DOHH2 (cell line): Measurements from ENCODE around the gene RRAGA.

Source experiments
- H3F3A ChIP-seq: fragments of 200-600 bp; sonication (generic), shearing (Covaris generic); 2 replicates; pipeline ENCODE4 v1.6.0; 2016; ENCODE audit warnings: antibody characterized with exemption, mild to moderate bottlenecking; ENCODE audit not compliant: control insufficient read depth, insufficient read depth
- H3K27ac ChIP-seq: fragments of 200-600 bp; sonication (generic); 2 replicates; pipeline ENCODE4 v1.5.1; 2014; ENCODE audit warnings: low read depth, mild to moderate bottlenecking, low read length, moderate library complexity
- H3K27me3 ChIP-seq: fragments of 200-600 bp; sonication (generic); 2 replicates; pipeline ENCODE4 v1.6.1; 2014; ENCODE audit warnings: mild to moderate bottlenecking, low read length, mixed read lengths; ENCODE audit not compliant: control insufficient read depth
- H3K36me3 ChIP-seq: fragments of 200-600 bp; sonication (generic); 2 replicates; pipeline ENCODE4 v1.6.1; 2014; ENCODE audit warnings: mild to moderate bottlenecking, low read length, moderate library complexity, mixed read lengths; ENCODE audit not compliant: control insufficient read depth
- H3K4me1 ChIP-seq: fragments of 200-600 bp; sonication (generic); 2 replicates; pipeline ENCODE4 v1.6.1; 2014; ENCODE audit warnings: mild to moderate bottlenecking, low read length, mixed read lengths; ENCODE audit not compliant: control insufficient read depth
- H3K4me2 ChIP-seq: fragments of 200-600 bp; sonication (generic); 2 replicates; pipeline ENCODE4 v1.6.0; 2014; ENCODE audit warnings: mild to moderate bottlenecking, low read length, moderate library complexity
- H3K4me3 ChIP-seq: fragments of 200-600 bp; sonication (generic); 2 replicates; pipeline ENCODE4 v1.5.1; 2014; ENCODE audit warnings: mild to moderate bottlenecking, low read length, mixed read lengths
- H3K79me2 ChIP-seq: fragments of 200-600 bp; sonication (generic); 2 replicates; pipeline ENCODE4 v1.6.1; 2014; ENCODE audit warnings: mild to moderate bottlenecking, low read length, mixed read lengths; ENCODE audit not compliant: control insufficient read depth
- H3K9me2 ChIP-seq: fragments of 200-600 bp; sonication (generic); replicated peaks from 2 replicates; pipeline ENCODE4 v1.6.1; 2014; ENCODE audit warnings: mild to moderate bottlenecking, low read length, mixed read lengths; ENCODE audit not compliant: control insufficient read depth
- H3K9me3 ChIP-seq: fragments of 200-600 bp; sonication (generic); 2 replicates; pipeline ENCODE4 v1.6.1; 2014; ENCODE audit warnings: antibody characterized with exemption, low read length, mixed read lengths; ENCODE audit not compliant: control insufficient read depth, insufficient read depth
- H4K20me1 ChIP-seq: fragments of 200-600 bp; sonication (generic); 2 replicates; pipeline ENCODE4 v1.6.0; 2014; ENCODE audit warnings: low read depth, mild to moderate bottlenecking, antibody characterized with exemption, low read length, moderate library complexity; ENCODE audit not compliant: control insufficient read depth, insufficient read depth
- CTCF ChIP-seq: fragments of 200-600 bp; sonication (generic); IDR thresholded peaks from one replicate; pipeline ENCODE4 v1.5.1; 2014; ENCODE audit warnings: antibody characterized with exemption, mild to moderate bottlenecking, low read depth, low read length; ENCODE audit not compliant: poor library complexity, severe bottlenecking
- EZH2phosphoT487 ChIP-seq: fragments of 200-600 bp; sonication (generic); IDR thresholded peaks from 2 replicates; pipeline ENCODE4 v1.6.1; 2017; ENCODE audit warnings: borderline replicate concordance, mild to moderate bottlenecking, antibody characterized with exemption, low read length, moderate library complexity, mixed read lengths

The RRAGA gene

GRCh38 chr9:19028835-19029451, 20.3 kb upstream of the RRAGA start:
- H3K4me1 ChIP-seq: no peaks in the 10 kb centered on the region
- no peak overlapping the region for H3K4me2 ChIP-seq
- no peaks in the 10 kb centered on the region for H3F3A ChIP-seq
- H3K27ac ChIP-seq: no peak overlapping the region
- no peaks in the 10 kb centered on the region for H3K9me3 ChIP-seq
- H3K9me2 ChIP-seq: no peaks in the 10 kb centered on the region
- H3K79me2 ChIP-seq: no peaks in the 10 kb centered on the region
- H4K20me1 ChIP-seq: no peaks in the 10 kb centered on the region
- H3K27me3 ChIP-seq: peaks cover 2% of the 10 kb centered on the region; the same call in 1 of the 2 replicates
- no peaks in the 10 kb centered on the region for H3K36me3 ChIP-seq
- TF ChIP-seq EZH2phosphoT487 (no peak), CTCF (peak; percentile 54)
- no peak overlapping the region for H3K4me3 ChIP-seq

- H3K4me3 ChIP-seq: no peak overlapping the region
- TF ChIP-seq CTCF: no peak
- TF ChIP-seq EZH2phosphoT487: no peak
- H3K9me3 ChIP-seq: no peaks in the 10 kb centered on the region
- no peak overlapping the region for H3K4me2 ChIP-seq
- no peaks in the 10 kb centered on the region for H3K4me1 ChIP-seq
- H3K79me2 ChIP-seq: no peaks in the 10 kb centered on the region
- no peak overlapping the region for H3K27ac ChIP-seq
- no peaks in the 10 kb centered on the region for H3K36me3 ChIP-seq
- no peaks in the 10 kb centered on the region for H3F3A ChIP-seq
- no peaks in the 10 kb centered on the region for H4K20me1 ChIP-seq
- no peaks in the 10 kb centered on the region for H3K9me2 ChIP-seq
- peaks cover 2% of the 10 kb centered on the region; the same call in 1 of the 2 replicates for H3K27me3 ChIP-seq
These were observed 18.3 kb upstream of the RRAGA start for GRCh38 chr9:19030899-19031298.

GRCh38 chr9:19032406-19032805, 16.8 kb upstream of the RRAGA start:
- Histone ChIP-seq H3K4me1 (no peaks in the 10 kb centered on the region), H3K9me2 (no peaks in the 10 kb centered on the region), H3F3A (no peaks in the 10 kb centered on the region), H3K79me2 (no peaks in the 10 kb centered on the region), H3K27ac (no peak overlapping the region), H3K27me3 (peaks cover 2% of the 10 kb centered on the region; the same call in 1 of the 2 replicates), H3K36me3 (no peaks in the 10 kb centered on the region), H3K4me2 (no peak overlapping the region), H3K4me3 (no peak overlapping the region), H3K9me3 (no peaks in the 10 kb centered on the region), H4K20me1 (no peaks in the 10 kb centered on the region)
- no peak for TF ChIP-seq EZH2phosphoT487
- TF ChIP-seq CTCF: no peak
